ENCODE results near the gene NME4.
"Not testable (repeated sequence)": the region's sequence is repeated elsewhere in the genome, so short reads cannot be mapped to it uniquely, and the experiment has no call there.

The NME4 gene

GRCh38 chr16:378113-378820 is 18.7 kb upstream of the NME4 start:
- DNase-seq: not testable (repeated sequence)

- DNase-seq: no peak
Observed at GRCh38 chr16:378821-379182, 18.2 kb upstream of the NME4 start.

- no peak for DNase-seq
Observed at GRCh38 chr16:379183-379960, 17.6 kb upstream of the NME4 start.

GRCh38 chr16:379961-380761 is 16.8 kb upstream of the NME4 start:
- DNase-seq: no peak

- no peak for DNase-seq
Observed at GRCh38 chr16:380762-381011, 16.3 kb upstream of the NME4 start.

GRCh38 chr16:381012-381788 is 15.8 kb upstream of the NME4 start:
- no peak for DNase-seq

GRCh38 chr16:381789-382717 is 14.9 kb upstream of the NME4 start, which contains the start of gene PGAP6:
Gene PGAP6, minus strand, starts transcription at chr16:381978. Its CDS starts 157 bp downstream, at chr16:381821.
- no peak for DNase-seq

GRCh38 chr16:383326-384051 is 13.5 kb upstream of the NME4 start:
- DNase-seq: no peak

- DNase-seq: no peak
Observed at GRCh38 chr16:386641-387156, 10.3 kb upstream of the NME4 start.

- DNase-seq: not testable (repeated sequence)
Observed at GRCh38 chr16:387761-388666, 9.0 kb upstream of the NME4 start.

- no peak for DNase-seq
Observed at GRCh38 chr16:389352-389751, 7.6 kb upstream of the NME4 start.

- DNase-seq: peak in 1 of 2 experiments; percentile 46
Observed at GRCh38 chr16:391885-392335, 5.1 kb upstream of the NME4 start.

GRCh38 chr16:392450-393030 is 4.5 kb upstream of the NME4 start:
- no peak for DNase-seq

- DNase-seq: no peak
Observed at GRCh38 chr16:396199-396598, 800 bp upstream of the NME4 start.

- DNase-seq: peak in 1 of 2 experiments; percentile 30
Observed at GRCh38 chr16:396605-397004, 394 bp upstream of the NME4 start.

GRCh38 chr16:397736-398332 is 835 bp downstream of the NME4 start:
- DNase-seq: peak in 1 of 2 experiments; percentile 14

- DNase-seq: no peak
Observed at GRCh38 chr16:398561-399339, 1.8 kb downstream of the NME4 start.
